Kidney epithelial cell (primary cell): ENCODE data around the gene SUCLG2. TPM values are rescaled to one million over a fixed set of nuclear protein-coding genes. Genes with fewer than 3 reads are reported as not detected.

ENCODE experiments used
- DNase-seq: peaks from one replicate; pipeline ENCODE4 v3.0.0-alpha.2; 2010; ENCODE audit warnings: low read depth
- H3K27me3 ChIP-seq: 2 replicates; pipeline ENCODE4 v1.6.0; 2011; ENCODE audit warnings: low read length; ENCODE audit not compliant: control insufficient read depth, insufficient read depth
- H3K36me3 ChIP-seq: 2 replicates; pipeline ENCODE4 v1.5.1; 2011; ENCODE audit warnings: low read length; ENCODE audit not compliant: control insufficient read depth, insufficient read depth
- H3K4me3 ChIP-seq: 2 replicates; pipeline ENCODE4 v1.5.1; 2011; ENCODE audit warnings: low read depth, mild to moderate bottlenecking, control low read depth, low read length
- CTCF ChIP-seq: IDR thresholded peaks from 2 replicates; pipeline ENCODE4 v1.5.1; 2011; ENCODE audit warnings: mild to moderate bottlenecking, moderate library complexity, low read length, control low read depth, inconsistent platforms; ENCODE audit not compliant: insufficient read depth, poor library complexity, severe bottlenecking
- total RNA-seq: library from RNA; depleted of rRNA; stranded (reverse); fragments of >200 nt; gene quantifications from 2 replicates; pipeline ENCODE4 v1.2.3, GENCODE V29; 2015

The SUCLG2 gene
- total RNA-seq, 1 donor from 2014 or later = 38.1 TPM

- no peak overlapping the region for H3K4me3 ChIP-seq
- H3K36me3 ChIP-seq = no peaks in the 10 kb centered on the region
- DNase-seq = no peak
- no peak for TF ChIP-seq CTCF
- no peaks in the 10 kb centered on the region for H3K27me3 ChIP-seq
Measured at GRCh38 chr3:67484085-67484484, 170.3 kb downstream of the SUCLG2 start.

- no peak overlapping the region for H3K4me3 ChIP-seq
- DNase-seq = no peak
- no peaks in the 10 kb centered on the region for H3K36me3 ChIP-seq
- TF ChIP-seq CTCF = no peak
- H3K27me3 ChIP-seq = no peaks in the 10 kb centered on the region
Measured at GRCh38 chr3:67481126-67481525, 173.3 kb downstream of the SUCLG2 start.

DNA sequence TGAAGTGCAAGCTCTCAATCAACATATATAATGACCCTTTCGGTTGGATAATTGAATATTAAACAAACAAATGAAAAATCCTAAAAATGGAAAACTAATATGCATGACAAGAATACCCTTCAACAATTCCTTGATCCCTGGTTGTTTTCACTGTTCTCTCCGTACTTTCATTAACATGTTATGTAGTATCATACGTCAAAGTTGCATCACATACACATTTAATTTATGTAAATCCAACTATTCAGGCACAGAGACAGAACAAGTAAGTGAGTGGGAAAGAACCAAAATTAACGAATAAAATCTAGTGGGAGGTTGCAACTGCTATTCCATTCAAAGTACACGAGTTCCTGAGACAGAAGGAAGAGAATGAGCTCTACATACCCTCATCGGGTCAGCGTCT lies 176.0 kb downstream of the SUCLG2 start:
- no peaks in the 10 kb centered on the region for H3K36me3 ChIP-seq
- DNase-seq = no peak
- no peak for TF ChIP-seq CTCF
- H3K4me3 ChIP-seq = no peak overlapping the region
- no peaks in the 10 kb centered on the region for H3K27me3 ChIP-seq

DNA sequence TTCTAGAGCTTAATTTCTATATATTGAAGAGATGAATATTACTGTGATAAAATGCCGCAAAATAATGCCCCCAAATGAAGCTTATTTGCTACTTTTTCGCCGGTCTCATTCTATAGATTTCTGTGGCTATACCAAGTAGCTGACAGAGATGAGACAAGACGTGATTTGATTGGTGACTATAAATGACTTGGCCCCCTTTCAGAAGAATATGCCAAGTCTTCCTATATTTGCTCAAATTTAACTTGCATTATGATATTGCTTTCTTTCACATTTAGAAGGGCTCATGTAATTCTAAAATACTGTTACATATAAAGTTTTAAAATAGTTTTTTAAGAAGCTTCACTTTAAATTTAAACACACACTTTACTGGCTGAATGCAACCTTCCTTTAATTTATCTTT lies 180.1 kb downstream of the SUCLG2 start:
- Histone ChIP-seq H3K36me3 (peaks cover 1% of the 10 kb centered on the region), H3K27me3 (no peaks in the 10 kb centered on the region), H3K4me3 (no peak overlapping the region)
- DNase-seq = no peak
- TF ChIP-seq CTCF = no peak

GRCh38 chr3:67472674-67473201 lies 181.7 kb downstream of the SUCLG2 start:
- peaks cover 1% of the 10 kb centered on the region for H3K36me3 ChIP-seq
- no peak for TF ChIP-seq CTCF

DNA sequence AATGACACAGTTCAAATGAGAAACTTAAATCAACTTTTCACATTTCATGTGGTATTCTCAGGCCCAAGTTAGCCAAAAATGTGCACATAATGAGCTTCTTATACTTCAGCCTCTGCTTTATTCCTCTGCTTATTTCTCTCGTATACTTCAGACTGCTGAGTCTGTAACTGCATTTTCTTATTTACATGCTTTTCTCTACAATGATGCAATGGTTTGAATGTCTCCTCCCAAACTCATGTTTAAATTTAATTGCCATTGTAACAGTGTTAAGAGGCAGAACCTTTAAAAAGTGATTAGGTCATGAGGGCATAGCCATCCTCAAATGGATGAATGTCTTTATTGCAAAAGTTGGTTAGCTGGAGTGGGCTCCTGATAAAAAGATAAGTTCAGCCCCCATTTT lies 184.2 kb downstream of the SUCLG2 start:
- Histone ChIP-seq H3K4me3 (no peak overlapping the region), H3K36me3 (peaks cover 1% of the 10 kb centered on the region), H3K27me3 (no peaks in the 10 kb centered on the region)
- DNase-seq = no peak
- TF ChIP-seq CTCF = no peak

More at GRCh38 chr3:67472674-67473201, 181.7 kb downstream of the SUCLG2 start:
- Histone ChIP-seq H3K4me3 (no peak overlapping the region), H3K27me3 (no peaks in the 10 kb centered on the region)
- no peak for DNase-seq
